DLD1 (cell line): ENCODE measurements around the gene ALDH3A1.

Experiments
- in situ Hi-C: cut with HindIII; loops from 2 replicates; pipeline ENCODE4 v1.10.0; 2017; ENCODE audit warnings: low sequenced_read_pairs

Gene ALDH3A1

DNA sequence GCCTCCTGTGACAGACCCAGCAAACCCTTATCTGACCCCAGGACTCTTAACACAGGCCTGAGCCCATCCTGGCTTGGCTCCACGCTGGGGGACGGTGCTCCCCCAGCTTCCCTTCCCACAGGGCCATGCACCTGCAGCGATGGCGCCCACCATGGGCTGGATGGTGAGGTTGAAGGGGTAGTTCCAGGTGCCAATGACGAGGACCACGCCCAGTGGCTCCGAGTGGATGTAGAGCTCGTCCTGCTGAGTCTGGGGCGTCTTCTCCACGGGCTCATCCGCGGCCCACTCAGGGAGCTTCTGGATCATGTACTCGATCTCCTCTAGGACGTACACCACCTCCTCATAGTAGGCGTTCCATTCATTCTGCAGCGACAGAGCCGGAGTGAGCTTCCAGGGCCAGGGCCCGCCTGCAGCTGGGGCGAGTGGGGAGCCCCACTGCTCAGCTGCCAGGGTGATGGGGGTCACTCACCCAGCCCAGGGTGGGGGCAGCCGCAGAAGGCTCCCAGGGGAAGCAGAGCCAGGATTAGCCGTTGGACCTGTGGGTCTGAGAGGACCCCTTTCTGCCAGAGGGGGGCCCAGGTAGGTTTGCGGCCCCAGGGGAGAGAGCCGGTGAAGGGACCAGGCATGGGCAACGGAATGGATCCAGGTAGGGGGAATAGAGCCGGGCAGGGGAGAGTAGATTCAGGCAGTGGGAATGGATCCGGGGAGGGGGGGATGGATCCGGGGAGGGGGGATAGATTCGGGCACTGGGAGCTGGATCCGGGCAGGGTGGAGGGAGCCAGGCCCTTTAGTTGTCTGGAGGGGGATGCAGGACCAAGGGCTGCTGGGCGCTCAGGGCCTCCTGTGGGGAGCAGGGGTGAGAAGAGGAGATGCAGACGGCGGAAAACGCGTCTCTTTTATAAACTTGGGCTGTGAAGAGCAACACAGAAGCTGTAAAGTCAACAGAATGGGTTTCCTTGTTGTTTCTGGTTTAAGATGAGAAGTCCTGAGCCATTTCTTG, 4.7 kb downstream of the ALDH3A1 start:
- in situ Hi-C loops = no loop called here

DNA sequence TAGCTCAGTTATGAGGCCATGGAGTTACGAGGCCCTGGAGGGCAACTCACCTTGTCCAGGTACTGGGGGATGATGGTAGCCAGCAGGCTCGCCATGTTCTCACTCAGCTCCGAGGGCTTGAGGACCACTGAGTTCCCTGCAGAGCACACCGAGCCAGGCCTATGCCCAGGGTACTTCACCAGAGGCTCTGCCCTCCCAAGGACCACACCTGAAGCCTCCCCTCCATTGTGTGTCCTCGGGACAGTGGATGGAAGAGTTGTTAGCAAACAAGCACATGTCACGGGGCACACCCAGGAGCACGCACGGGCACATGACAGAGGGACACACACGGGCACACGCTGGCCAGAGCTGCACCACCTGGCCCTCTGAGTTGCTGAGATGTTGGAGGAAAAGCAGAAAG, 5.6 kb downstream of the ALDH3A1 start:
- in situ Hi-C loops = no loop called here

DNA sequence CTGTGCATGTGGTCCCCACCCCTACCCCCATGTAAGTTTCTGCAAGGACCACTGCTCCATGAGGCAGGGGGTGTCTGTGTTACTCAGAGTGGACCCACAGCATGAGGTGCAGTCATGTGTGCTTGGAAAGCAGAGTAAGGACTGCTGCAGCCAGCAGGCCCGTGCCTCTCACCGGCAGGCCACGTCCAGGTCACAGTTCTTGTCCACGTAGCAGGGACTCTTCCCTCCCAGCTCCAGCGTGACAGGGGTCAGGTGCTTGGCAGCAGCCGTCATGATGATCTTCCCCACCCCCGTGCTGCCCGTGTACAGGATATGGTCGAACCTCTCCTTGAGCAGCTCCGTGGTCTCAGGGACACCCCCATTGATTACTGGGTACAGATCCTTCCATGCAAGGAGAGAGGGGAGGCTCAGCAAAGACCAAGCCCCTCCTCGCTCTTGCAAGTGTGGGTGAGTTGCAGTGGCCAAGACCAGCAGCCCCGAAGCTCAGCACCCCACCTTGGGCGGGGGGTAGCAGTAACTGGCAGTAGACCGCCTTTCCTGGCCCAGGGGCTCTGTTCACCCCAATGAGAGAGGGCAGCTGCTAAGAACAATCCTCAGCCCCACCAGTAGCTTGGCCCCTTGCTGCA, 6.2 kb downstream of the ALDH3A1 start:
- in situ Hi-C loops = no loop called here

DNA sequence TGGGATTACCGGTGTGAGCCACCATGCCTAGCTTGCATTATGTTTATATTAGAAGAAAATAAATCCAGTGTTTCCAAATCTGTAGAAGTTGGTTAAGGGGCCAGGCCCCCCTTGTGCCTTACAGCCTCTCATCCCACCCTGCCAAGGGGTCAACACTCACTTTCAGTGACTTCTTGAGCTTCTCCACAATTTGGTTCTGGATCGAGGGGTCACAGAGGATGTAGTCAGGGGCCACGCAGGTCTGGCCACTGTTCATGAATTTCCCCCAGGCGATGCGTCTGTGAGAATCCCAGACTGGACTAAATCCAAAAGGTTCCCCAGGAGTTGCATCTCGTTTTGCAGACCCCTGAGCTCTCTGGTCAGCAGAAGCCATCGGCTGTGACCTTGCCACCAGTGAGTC, 7.2 kb downstream of the ALDH3A1 start:
- in situ Hi-C loops = no loop called here

DNA sequence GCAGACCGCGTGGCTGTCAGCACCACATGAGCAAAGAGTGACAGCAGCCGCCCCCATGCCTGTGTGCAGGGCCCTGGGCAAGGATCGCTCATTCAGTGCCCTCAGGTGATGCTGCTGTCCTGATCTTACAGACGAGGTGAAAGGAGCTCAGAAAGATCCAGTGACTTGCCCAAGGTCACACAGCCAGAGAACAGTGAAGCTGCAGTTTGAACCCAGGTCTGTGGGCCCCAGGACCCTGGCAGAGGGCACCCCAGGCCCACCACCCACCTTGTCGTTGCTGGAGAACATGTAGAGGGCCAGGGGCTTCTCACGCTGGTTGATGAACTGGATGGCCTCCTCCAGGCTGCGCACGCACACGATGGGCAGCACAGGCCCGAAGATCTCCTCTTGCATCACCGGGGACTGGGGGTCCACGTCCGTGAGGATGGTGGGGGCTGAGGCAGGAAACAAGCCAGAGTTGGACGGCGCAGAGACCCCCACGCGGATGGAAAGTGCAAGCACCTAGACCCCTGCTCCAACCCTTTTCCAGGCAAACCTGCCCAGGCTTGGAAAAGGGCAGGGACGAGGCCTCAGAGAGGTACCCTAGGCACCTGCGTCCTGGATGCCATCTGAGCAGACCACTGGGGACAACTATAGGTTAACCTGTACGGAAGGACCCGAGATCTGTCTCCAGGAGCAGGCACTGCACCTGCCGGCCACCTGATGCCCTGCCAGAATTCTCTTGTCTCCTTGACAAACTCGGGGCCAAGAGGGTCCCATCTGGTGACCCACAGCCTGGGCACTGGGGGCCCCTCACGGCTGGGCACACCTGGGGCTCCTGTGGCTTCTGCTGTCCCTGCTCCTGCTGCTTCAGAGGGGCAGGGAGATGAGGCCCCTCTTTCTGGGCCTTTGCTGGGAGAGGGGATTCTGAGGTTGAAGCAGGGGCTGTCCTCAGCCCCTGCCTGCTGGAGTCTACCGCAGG, 8.6 kb downstream of the ALDH3A1 start:
- in situ Hi-C loops = no loop called here

DNA sequence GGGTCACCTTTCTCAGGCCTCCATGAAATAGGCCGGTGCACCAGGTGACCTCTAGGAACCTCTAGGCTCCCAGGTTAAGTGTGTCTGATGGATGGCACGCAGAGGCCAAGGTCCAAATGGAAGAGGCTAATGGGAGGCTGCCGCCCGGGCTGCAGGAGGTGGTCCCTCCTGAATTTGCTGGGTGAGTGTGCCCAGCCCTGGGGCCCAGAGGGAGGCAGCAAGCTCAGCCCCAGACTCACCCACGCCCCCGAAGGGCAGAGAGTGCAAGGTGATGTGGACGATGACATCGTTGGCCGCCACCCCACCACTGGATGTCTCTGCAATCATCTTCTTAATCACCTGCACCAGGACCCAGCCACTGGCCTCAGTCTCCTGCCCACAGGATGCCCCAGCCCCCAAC, 9.3 kb downstream of the ALDH3A1 start:
- in situ Hi-C loops = no loop called here

DNA sequence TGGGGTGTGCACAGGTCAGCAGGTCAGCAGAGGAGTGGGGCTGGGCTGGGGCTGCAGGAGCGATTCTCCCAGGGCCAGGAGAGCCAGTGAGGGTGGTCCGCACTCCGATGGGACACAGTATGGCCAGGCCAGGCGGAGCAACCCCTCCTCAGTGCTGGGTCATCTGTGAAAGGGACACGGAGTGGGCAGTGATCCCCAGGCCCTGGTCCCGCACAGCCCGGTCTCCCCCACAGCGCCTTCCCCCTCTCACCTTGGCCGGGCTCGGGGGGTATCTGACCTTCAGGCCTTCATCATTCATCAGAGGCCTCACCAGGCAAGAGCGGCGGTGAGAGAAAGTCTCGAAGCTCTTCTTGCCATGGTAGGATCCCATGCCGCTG, 10.0 kb downstream of the ALDH3A1 start:
- in situ Hi-C loops = no loop called here

DNA sequence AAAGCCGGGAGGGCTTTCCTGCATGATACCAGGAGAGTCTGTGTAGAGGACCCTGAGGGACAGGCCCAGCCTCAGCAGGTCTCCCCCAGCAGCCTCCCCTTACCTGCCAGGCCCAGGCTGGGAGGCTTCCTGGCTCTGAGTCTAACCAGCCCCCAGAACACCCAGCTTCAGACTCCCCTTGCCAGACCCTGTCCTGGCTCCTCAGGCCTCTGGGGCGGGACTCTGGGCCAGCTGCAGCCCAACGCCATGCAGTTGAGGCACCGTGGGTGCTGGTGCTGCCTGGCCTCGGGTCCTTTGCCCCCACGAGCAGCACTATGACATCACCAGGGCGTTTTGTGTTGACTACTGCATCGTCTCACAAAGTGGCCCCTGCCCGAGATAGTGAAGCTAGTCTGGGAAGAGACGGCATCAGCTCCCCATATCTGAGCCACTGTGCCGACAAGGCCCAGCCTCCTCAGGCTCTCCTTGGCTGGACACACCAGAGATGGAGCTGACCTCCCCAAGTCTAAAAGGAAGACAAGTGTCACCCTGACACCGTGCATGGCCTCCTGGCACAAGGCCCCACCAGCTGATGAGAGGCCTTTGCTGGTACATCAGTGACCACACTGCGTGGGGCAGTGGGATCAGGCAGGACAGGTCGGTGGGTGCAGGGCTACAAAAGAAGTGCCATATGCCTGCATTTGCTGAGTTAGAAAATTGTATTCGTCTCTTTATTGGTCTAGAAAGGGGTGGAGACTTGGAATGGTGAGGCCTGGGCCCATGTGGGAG, 10.6 kb downstream of the ALDH3A1 start:
- in situ Hi-C loops = no loop called here

DNA sequence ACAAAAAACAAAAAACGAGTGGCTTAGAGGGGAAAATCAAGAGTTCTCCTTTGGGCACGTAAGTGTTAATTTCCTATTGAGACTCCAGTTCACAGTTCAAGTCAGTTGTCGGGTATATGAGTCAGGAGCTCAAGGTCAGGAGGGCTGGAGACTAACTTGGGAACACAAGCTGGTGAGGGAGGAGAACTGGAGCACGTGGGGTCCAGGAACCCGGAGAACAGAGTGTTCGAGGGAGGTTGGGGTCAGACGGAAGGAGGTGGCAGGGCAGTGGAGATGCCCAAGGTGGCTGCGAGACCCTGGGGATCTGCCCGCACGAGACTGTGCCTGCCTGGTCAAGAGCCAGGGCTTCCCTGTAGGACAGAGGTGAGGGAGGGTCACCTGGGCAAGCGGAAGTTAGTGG, 12.0 kb downstream of the ALDH3A1 start:
- in situ Hi-C loops = no loop called here

DNA sequence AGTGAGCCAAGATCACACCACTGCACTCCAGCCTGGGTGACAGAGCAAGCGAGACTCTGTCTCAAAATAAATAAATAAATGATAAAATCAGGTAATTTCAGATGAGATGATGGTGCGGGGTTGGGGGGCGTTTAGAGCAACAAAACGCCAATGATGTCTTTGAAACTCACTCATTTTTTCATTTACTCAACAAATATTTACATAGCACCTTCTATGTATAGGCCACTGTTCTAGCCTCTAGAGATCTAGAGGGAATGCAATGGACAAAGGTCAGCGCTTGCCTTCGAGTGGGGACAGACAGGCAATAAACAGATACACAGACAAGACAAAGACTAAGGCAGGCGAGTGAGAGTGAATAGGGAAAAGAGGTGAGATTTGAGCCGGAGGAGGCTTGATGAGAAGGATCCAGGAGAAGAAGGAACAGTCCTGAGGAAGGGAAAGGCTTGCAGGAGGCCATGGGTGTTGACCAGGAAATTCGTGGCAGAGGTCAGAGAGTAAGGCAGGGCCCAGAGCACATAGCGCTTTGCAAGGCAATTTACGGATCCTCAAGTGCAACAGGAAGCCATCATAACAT, 14.1 kb downstream of the ALDH3A1 start:
- in situ Hi-C loops = no loop called here

DNA sequence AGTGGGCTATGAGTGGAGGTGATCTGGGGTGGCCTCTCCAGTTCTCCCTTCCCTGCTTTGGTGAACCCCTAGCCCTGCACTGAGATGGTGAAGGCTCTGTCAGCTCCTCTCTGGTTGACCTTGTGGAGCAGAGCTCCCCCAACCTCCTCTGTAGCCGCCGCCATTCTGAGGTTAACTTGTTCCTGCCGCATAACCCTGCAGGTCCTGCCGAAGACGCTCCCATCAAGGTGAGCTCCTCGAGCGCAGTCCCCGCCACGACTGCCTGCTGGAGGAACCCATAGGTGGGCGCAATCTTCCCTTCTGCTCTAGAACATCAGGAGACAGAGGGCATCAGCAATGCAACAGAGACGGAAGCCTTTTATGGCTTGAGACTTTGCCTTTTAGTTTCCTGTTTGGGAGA, 16.5 kb downstream of the ALDH3A1 start:
- in situ Hi-C loops = no loop called here

DNA sequence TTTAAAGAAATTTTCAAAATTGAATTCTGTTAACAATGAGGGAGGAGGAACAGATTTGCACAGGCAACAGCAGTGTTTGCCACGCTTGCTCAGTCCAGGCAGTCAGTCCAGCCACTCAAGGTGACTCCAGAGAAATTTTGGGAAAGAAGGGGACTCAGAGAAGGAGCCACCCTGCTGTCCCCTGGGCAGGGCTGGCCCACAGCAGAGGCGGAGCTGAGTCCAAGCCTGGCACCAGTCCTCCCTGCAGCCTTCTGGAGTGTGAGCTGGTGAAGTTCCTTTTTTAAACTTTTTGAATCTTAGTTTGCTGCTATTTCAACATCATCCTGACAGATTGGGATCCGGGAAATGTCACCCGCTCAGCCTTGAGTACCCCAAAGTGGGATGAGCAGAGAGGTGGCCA, 17.3 kb downstream of the ALDH3A1 start:
- in situ Hi-C loops = no loop called here

DNA sequence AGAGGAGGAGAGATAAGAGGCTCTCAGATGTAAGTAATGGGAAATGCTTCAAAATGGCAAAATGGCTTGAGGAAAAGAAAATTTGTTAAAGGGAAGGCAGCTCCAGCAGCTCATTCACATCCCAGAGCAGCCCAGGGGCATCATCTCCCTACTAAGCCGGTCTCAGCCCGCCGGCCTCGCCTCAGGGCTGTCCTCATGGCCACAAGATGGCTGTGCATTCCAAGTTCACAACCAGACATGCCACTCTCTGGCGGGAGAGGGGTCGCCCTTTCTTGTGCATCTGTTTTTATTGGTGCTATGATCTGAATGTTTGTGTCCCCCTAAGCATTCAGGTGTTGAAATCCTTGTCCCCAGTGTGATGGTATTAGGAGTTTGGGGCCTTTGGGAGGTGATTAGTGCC, 18.2 kb downstream of the ALDH3A1 start:
- in situ Hi-C loops = no loop called here

DNA sequence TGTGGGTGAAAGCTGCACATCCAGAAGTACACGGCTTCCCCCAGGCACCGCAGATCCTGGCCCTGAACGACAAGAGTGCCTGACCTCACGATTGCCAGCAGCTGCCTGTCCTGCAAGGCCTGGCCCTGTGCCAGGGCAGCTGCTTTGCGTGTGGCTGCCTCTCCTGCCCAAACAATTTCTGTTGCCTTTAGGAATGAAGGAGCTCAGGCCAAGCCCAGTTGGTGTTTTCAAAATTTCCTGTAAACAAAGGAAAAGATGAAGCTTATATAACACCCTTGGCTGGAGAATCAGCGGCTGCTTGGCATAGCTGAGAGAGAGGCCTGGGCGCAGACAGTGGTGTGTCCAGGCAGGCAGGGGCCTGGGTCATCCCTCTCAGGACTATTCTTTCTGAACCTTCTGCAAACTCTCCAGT, 20.0 kb downstream of the ALDH3A1 start:
- in situ Hi-C loops = no loop called here

DNA sequence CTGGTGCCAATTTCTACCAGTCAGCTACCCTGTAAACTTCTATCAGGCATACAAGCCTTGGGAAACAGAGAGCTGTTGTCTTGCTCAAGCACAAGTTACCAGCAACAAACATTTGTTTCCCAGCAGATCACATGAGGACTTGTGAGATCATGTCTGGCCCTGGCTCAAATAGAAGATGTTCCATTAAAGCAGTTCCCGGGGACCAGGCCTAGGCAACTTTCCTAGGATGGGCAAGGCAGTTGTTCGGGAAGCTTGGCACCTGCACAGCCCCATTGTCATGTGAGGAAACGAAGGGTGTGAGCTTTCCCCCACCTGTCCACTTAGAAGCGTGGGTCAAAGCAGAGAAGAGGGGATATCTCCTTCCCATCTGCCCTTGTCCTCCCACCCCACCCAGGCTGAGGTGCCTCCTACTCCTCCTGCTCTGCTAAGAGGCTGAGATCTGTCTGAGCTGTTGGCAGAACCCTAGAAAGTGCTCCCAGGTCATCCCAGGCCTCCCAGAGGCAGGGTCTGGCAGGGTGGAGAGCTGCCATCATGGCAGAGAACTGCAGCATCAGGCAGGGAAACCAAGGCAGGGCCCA, 20.5 kb downstream of the ALDH3A1 start:
- in situ Hi-C loops = no loop called here

DNA sequence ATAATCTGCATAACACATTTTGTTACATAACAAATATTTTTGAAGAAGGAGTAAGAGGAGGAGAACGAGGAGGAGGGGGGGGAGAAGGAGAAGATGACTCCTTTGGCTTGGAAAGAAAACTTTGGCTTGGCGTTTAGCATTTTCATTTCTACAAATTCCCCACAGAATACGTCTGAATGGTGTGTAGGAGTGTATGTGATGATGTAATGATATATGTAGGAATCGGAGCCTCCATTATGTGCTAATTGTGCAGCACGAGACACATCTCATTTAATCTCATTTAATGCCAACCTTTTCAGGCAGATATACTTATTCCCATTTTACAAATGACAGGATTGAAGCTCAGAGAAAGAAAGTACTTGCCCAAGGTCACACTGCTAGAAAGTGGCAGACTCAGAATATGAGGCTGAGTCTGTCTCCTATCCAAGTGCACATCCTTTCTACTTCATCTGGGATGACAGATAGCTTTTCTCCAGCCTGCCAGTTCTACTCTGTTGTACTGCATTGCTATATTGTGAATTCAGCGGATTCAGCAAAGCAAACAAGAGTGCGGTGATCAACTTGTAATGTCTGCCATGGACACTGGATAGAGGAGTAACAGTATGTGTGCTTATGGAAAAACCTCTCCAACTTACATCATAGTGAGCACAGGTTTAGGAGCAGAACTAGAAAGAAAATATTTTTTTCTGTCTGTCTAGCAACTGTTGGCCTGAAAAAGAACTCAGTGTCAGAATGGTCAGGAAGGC, 21.3 kb downstream of the ALDH3A1 start:
- in situ Hi-C loops = no loop called here

DNA sequence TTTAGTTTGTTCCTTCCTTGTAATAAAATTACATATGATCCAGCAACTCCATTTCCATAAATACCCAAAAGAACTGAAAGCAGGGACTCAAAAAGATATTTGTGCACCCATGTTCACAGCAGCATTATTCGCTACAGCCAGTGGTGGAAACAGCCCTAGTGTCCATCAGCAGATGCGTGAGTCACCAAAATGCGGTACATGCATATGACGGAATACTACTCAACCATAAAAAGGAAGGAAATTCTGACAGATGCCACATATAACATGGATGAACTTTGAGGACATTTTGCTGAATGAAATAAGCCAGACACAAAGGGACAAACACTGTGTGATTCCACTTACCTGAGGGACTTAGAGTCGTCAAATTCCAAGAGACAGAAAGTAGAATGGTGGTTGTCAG, 22.6 kb downstream of the ALDH3A1 start:
- in situ Hi-C loops = no loop called here

DNA sequence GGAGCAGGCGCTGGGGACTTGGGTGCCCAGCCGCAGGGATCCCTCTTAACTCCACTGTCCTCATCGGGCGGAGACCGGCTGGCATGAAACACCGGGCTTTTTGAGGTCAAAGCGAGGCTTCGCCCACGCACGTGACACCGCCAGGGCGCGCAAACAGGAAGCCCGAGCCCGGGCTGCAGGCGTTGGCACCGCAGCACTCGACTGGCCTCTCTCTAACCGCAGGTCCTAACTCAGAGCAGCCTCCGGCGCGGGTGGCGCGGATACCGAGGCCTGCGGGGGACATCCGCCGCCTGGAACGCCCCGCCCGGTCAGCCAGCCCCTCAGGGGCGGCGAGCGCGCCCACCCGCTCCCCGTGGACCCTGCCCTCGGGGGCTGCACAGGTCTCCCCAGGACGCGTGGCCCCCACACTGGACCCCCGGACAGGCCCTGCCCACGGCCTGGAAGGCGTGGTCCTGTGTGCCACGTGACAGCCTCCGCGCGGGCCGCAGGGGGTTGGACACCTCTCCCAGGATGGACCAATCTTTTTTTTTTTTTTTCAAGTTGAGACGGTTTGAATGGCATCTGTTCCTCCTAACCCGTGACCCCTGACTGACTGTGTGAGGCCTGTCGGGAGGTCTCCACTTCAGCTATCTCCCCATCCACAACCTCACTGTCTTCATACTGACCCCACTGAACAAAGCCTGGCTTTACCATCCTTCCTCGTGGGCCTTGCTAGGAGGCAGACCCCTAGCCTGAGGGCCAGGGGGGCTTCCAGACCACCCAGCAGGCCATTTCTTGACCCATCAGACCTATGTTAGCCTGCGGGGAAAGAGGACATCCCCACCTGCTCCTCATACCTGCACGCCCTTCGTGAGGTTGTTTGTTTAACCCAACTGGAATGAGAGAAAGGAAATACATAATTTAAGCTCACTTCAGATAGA, 23.3 kb downstream of the ALDH3A1 start:
- in situ Hi-C loops = no loop called here
